Measurements from ENCODE around the gene MAGI1.

Gene MAGI1

DNA sequence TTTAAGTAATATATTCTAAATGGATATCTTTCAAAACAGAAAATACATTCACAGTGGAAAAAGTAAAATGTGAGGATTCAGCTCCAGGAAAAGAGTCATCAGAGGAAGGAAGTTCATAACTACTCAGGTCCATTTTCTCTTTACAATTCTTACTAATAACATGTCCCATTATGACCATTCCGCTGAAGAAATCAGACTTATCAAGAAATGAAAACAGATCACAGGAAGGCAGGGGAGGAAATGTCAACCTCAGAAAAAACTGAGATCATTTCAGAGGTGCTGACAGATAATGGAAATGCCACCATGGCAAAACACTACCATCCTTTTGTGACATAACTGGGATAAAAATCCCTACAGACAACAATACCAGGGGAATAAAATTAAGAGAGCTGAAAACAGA, 139.5 kb downstream of the MAGI1 start:
- Histone ChIP-seq H4K8ac (ENCODE audit: low read depth, low read length) (no peak overlapping the region), H3K36me3 (ENCODE audit: control insufficient read depth, insufficient read depth, low read length) (no peaks in the 10 kb centered on the region), H2BK15ac (replicated peaks; ENCODE audit: low read depth) (no peak overlapping the region), H3K18ac (ENCODE audit: low read length) (no peak overlapping the region), H3K4me2 (ENCODE audit: low read length) (no peak overlapping the region), H4K5ac (ENCODE audit: low read length) (no peak overlapping the region), H3K79me1 (ENCODE audit: low read length) (peaks cover 5% of the 10 kb centered on the region), H3K4ac (ENCODE audit: low read depth, low read length) (no peak overlapping the region), H3K4me3 (ENCODE audit: low read length) (no peak overlapping the region), H2BK5ac (ENCODE audit: low read length) (no peak overlapping the region), H3K9ac (ENCODE audit: low read length) (no peak overlapping the region), H3K23ac (ENCODE audit: low read length) (no peak overlapping the region), H3K79me2 (ENCODE audit: control insufficient read depth, insufficient read depth, low read length) (peaks cover 5% of the 10 kb centered on the region), H3K27me3 (ENCODE audit: insufficient read depth, low read length, poor library complexity) (no peaks in the 10 kb centered on the region), H3K27ac (ENCODE audit: low read depth, low read length) (no peak overlapping the region), H2AK5ac (ENCODE audit: low read length) (no peak overlapping the region), H3K4me1 (ENCODE audit: control insufficient read depth, low read depth, low read length) (peaks cover 7% of the 10 kb centered on the region), H3K56ac (ENCODE audit: low read length) (no peak overlapping the region), H2BK120ac (ENCODE audit: low read depth, low read length) (no peak overlapping the region)
- no peak for DNase-seq
- WGBS (ENCODE audit: extremely low coverage, insufficient coverage, low lambda C conversion rate) = no CpG with 5 or more reads among the region's 1 CpG

DNA sequence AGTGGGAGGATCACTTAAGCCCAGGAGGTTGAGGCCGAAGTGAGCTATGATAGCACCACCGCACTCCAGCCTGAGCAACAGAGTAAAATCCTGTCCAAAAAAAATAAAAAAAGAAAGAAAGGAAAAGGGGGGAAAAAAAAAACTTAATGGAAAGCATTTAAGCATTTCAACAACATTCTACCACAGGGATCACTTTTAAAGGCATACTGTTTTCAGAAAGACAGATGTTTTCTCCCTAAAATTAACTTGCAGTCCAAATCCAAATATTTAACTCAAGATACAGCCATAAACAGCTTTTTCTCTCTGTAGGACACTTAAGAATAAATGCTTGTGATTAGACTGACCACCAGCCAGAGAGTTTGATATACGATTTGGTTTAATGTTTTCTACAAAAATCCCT, 141.0 kb downstream of the MAGI1 start:
- H3K4ac ChIP-seq (ENCODE audit: low read depth, low read length) = no peak overlapping the region

DNA sequence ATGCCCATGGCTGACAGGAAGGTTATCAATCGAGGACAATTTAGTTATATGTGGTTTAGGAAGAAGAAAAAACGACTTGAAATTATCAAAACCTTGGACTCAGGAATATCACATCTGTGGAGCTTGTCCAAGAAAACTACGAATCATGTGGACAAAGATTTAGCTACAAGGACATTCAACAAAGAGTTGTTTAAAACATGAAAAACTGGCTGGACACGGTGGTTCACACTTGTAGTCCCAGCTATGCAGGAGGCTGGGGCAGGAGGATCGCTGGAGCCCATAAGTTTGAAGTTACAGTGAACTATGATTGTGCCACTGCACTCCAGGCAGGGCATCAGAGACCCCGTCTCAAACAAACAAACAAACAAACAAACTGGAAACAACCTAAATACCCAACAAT, 142.4 kb downstream of the MAGI1 start:
- Histone ChIP-seq H3K79me1 (ENCODE audit: low read length) (peaks cover 8% of the 10 kb centered on the region), H3K23ac (ENCODE audit: low read length) (no peak overlapping the region), H3K4me3 (ENCODE audit: low read length) (no peak overlapping the region), H3K9ac (ENCODE audit: low read length) (no peak overlapping the region), H4K8ac (ENCODE audit: low read depth, low read length) (no peak overlapping the region), H2AK5ac (ENCODE audit: low read length) (no peak overlapping the region), H4K5ac (ENCODE audit: low read length) (no peak overlapping the region), H3K4me2 (ENCODE audit: low read length) (no peak overlapping the region), H3K56ac (ENCODE audit: low read length) (no peak overlapping the region), H3K27ac (ENCODE audit: low read depth, low read length) (no peak overlapping the region), H3K4me1 (ENCODE audit: control insufficient read depth, low read depth, low read length) (peaks cover 3% of the 10 kb centered on the region), H3K4ac (ENCODE audit: low read depth, low read length) (no peak overlapping the region), H2BK120ac (ENCODE audit: low read depth, low read length) (no peak overlapping the region), H2BK15ac (replicated peaks; ENCODE audit: low read depth) (no peak overlapping the region), H2BK5ac (ENCODE audit: low read length) (no peak overlapping the region), H3K27me3 (ENCODE audit: insufficient read depth, low read length, poor library complexity) (no peaks in the 10 kb centered on the region), H3K18ac (ENCODE audit: low read length) (no peak overlapping the region), H3K36me3 (ENCODE audit: control insufficient read depth, insufficient read depth, low read length) (no peaks in the 10 kb centered on the region), H3K79me2 (ENCODE audit: control insufficient read depth, insufficient read depth, low read length) (peaks cover 13% of the 10 kb centered on the region)
- no CpG with 5 or more reads among the region's 6 CpGs for WGBS (ENCODE audit: extremely low coverage, insufficient coverage, low lambda C conversion rate)
- DNase-seq = no peak

More for the DNA sequence above, 141.0 kb downstream of the MAGI1 start:
- Histone ChIP-seq H2AK5ac (ENCODE audit: low read length) (no peak overlapping the region), H3K4me3 (ENCODE audit: low read length) (no peak overlapping the region), H3K27me3 (ENCODE audit: insufficient read depth, low read length, poor library complexity) (no peaks in the 10 kb centered on the region), H2BK120ac (ENCODE audit: low read depth, low read length) (no peak overlapping the region), H4K8ac (ENCODE audit: low read depth, low read length) (no peak overlapping the region), H3K18ac (ENCODE audit: low read length) (no peak overlapping the region), H4K5ac (ENCODE audit: low read length) (no peak overlapping the region), H3K56ac (ENCODE audit: low read length) (no peak overlapping the region), H3K36me3 (ENCODE audit: control insufficient read depth, insufficient read depth, low read length) (no peaks in the 10 kb centered on the region), H3K4me1 (ENCODE audit: control insufficient read depth, low read depth, low read length) (peaks cover 6% of the 10 kb centered on the region), H2BK5ac (ENCODE audit: low read length) (no peak overlapping the region), H3K27ac (ENCODE audit: low read depth, low read length) (no peak overlapping the region), H3K79me1 (ENCODE audit: low read length) (peaks cover 8% of the 10 kb centered on the region), H2BK15ac (replicated peaks; ENCODE audit: low read depth) (no peak overlapping the region), H3K79me2 (ENCODE audit: control insufficient read depth, insufficient read depth, low read length) (peaks cover 10% of the 10 kb centered on the region), H3K23ac (ENCODE audit: low read length) (no peak overlapping the region), H3K9ac (ENCODE audit: low read length) (no peak overlapping the region), H3K4me2 (ENCODE audit: low read length) (no peak overlapping the region)
- no CpG with 5 or more reads among the region's 3 CpGs for WGBS (ENCODE audit: extremely low coverage, insufficient coverage, low lambda C conversion rate)
- DNase-seq = no peak

DNA sequence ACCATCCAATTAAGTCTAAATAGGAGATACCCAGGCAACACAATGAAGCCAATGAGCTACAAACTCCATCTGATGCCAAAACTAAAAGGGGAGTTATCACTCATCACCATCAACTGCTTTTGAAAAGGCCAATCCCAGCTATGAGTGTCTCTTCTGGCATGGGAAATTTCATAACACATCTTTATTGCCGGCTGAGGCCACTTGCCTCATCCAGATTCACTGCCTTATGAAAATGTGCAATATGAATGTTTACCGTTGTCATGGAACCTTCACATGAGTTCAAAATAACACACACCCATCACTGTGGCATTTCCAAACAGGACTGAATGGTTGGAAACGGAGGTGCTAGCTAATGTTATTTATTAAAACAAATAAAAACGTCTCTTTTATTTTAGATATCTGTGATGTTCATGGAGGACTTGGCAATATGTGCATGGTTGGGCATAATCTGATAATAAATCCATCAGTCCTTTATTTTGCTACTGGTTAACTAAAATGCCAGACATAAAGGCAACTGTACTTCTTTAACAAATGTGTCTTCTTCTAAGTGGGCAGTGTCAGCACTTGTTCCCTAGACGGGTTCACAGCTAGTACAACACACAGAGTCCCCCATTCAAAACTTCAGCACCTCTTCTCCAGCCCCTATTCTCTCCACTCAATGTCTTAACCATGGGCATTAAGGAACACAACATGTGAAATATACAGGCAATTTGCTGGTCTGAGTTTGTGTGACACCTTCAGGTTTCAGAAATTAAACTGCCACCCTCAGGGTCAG, 143.9 kb downstream of the MAGI1 start:
- DNase-seq = no peak
- H3K27ac ChIP-seq (ENCODE audit: low read depth, low read length) = no peak overlapping the region
- WGBS (ENCODE audit: extremely low coverage, insufficient coverage, low lambda C conversion rate) = no CpG with 5 or more reads among the region's 5 CpGs

DNA sequence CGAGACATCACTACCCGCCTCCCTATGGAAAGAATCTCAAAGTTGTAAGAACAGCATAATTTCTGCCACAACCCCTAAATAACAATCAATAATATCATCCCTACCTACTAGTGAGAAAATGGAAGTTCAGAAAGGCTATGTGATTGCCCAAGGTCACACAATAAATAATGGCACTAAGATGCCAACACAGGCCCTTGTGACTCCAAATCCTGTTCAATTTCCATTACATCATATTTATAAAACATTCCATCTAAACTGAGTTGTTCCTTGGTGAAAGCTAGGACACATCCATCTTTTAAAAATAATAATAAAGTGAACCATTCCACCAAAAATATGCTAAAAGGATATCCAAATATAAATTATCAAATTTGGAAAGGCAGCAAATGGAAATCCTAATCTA, 144.6 kb downstream of the MAGI1 start:
- WGBS (ENCODE audit: extremely low coverage, insufficient coverage, low lambda C conversion rate) = no CpG with 5 or more reads among the region's 2 CpGs
- Histone ChIP-seq H4K5ac (ENCODE audit: low read length) (no peak overlapping the region), H2BK15ac (replicated peaks; ENCODE audit: low read depth) (no peak overlapping the region), H3K79me1 (ENCODE audit: low read length) (peaks cover 5% of the 10 kb centered on the region), H3K27me3 (ENCODE audit: insufficient read depth, low read length, poor library complexity) (no peaks in the 10 kb centered on the region), H3K36me3 (ENCODE audit: control insufficient read depth, insufficient read depth, low read length) (no peaks in the 10 kb centered on the region), H3K4me2 (ENCODE audit: low read length) (no peak overlapping the region), H3K79me2 (ENCODE audit: control insufficient read depth, insufficient read depth, low read length) (peaks cover 16% of the 10 kb centered on the region), H3K9ac (ENCODE audit: low read length) (no peak overlapping the region), H2BK120ac (ENCODE audit: low read depth, low read length) (no peak overlapping the region), H2BK5ac (ENCODE audit: low read length) (no peak overlapping the region), H3K56ac (ENCODE audit: low read length) (no peak overlapping the region), H3K18ac (ENCODE audit: low read length) (no peak overlapping the region), H3K4ac (ENCODE audit: low read depth, low read length) (no peak overlapping the region), H3K23ac (ENCODE audit: low read length) (no peak overlapping the region), H3K4me1 (ENCODE audit: control insufficient read depth, low read depth, low read length) (no peaks in the 10 kb centered on the region), H4K8ac (ENCODE audit: low read depth, low read length) (no peak overlapping the region), H2AK5ac (ENCODE audit: low read length) (no peak overlapping the region), H3K27ac (ENCODE audit: low read depth, low read length) (no peak overlapping the region), H3K4me3 (ENCODE audit: low read length) (no peak overlapping the region)
- DNase-seq = no peak

More for the DNA sequence above, 143.9 kb downstream of the MAGI1 start:
- Histone ChIP-seq H3K4me3 (ENCODE audit: low read length) (no peak overlapping the region), H3K23ac (ENCODE audit: low read length) (no peak overlapping the region), H4K8ac (ENCODE audit: low read depth, low read length) (no peak overlapping the region), H2BK15ac (replicated peaks; ENCODE audit: low read depth) (no peak overlapping the region), H2BK5ac (ENCODE audit: low read length) (no peak overlapping the region), H3K79me2 (ENCODE audit: control insufficient read depth, insufficient read depth, low read length) (peaks cover 16% of the 10 kb centered on the region), H2BK120ac (ENCODE audit: low read depth, low read length) (no peak overlapping the region), H3K56ac (ENCODE audit: low read length) (no peak overlapping the region), H3K4ac (ENCODE audit: low read depth, low read length) (no peak overlapping the region), H3K18ac (ENCODE audit: low read length) (no peak overlapping the region), H3K79me1 (ENCODE audit: low read length) (peaks cover 6% of the 10 kb centered on the region), H4K5ac (ENCODE audit: low read length) (no peak overlapping the region), H3K4me2 (ENCODE audit: low read length) (no peak overlapping the region), H2AK5ac (ENCODE audit: low read length) (no peak overlapping the region), H3K9ac (ENCODE audit: low read length) (no peak overlapping the region), H3K27me3 (ENCODE audit: insufficient read depth, low read length, poor library complexity) (no peaks in the 10 kb centered on the region), H3K36me3 (ENCODE audit: control insufficient read depth, insufficient read depth, low read length) (no peaks in the 10 kb centered on the region), H3K4me1 (ENCODE audit: control insufficient read depth, low read depth, low read length) (no peaks in the 10 kb centered on the region)

DNA sequence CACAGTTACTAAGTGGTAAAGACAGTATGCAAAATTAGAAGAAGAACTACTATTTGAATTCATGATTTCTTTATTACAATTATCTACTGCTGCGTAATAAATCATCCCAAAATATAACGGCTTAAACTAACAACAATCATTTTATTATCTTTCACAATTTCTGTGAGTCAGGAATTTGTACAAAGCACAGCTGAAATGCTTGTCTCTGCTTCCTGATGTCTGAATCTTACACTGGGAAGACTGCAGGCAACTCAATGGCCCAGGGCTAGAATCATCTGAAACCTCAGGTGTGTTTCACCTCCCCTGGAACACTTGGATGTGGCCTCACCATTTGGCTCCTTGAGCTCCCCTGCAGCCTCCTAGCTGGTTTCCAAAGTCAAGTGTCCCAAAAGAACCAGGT, 145.1 kb downstream of the MAGI1 start:
- Histone ChIP-seq H2BK15ac (replicated peaks; ENCODE audit: low read depth) (peak overlapping the region; percentile 74), H3K9ac (ENCODE audit: low read length) (no peak overlapping the region), H3K4me1 (ENCODE audit: control insufficient read depth, low read depth, low read length) (no peaks in the 10 kb centered on the region), H3K79me2 (ENCODE audit: control insufficient read depth, insufficient read depth, low read length) (peaks cover 18% of the 10 kb centered on the region), H2BK120ac (ENCODE audit: low read depth, low read length) (no peak overlapping the region), H3K4me3 (ENCODE audit: low read length) (no peak overlapping the region), H3K18ac (ENCODE audit: low read length) (no peak overlapping the region), H3K23ac (ENCODE audit: low read length) (no peak overlapping the region), H4K5ac (ENCODE audit: low read length) (no peak overlapping the region), H3K56ac (ENCODE audit: low read length) (no peak overlapping the region), H3K4ac (ENCODE audit: low read depth, low read length) (no peak overlapping the region), H2AK5ac (ENCODE audit: low read length) (no peak overlapping the region), H2BK5ac (ENCODE audit: low read length) (no peak overlapping the region), H3K27ac (ENCODE audit: low read depth, low read length) (no peak overlapping the region), H3K36me3 (ENCODE audit: control insufficient read depth, insufficient read depth, low read length) (no peaks in the 10 kb centered on the region), H3K79me1 (ENCODE audit: low read length) (peaks cover 5% of the 10 kb centered on the region), H4K8ac (ENCODE audit: low read depth, low read length) (no peak overlapping the region), H3K4me2 (ENCODE audit: low read length) (no peak overlapping the region), H3K27me3 (ENCODE audit: insufficient read depth, low read length, poor library complexity) (no peaks in the 10 kb centered on the region)
- no peak for DNase-seq
- 100% methylated on average over 2 of the region's 2 CpGs for WGBS (ENCODE audit: extremely low coverage, insufficient coverage, low lambda C conversion rate)

All from mesendoderm (in vitro differentiated cells).